ENCODE measurements around the gene SLC7A10.

DNA sequence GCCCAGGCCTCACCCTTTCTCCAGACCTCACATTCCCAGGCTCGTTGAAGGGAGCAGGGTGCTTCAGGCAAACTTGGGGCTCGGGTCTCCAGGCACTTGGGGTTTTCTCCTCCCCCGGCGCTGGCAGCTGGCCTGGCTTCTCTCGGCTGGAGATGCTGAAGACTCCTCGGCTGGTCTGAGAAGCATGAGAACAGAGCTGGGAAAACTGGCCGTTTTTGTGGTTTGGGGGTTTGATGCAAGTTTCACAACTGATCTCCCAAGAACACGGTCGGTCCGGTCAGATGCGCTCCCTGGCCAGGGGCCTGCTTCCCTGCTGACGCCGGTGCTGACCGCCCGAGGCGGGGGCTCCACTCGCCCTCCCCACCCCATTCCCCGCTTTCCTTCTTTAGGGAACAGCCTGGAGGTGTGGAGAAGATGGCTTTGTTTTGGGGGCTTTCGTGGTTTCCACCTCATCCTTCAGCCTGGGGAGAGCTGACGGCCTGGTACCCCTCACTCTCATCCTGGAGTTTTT is 41.4 kb upstream of the SLC7A10 start:
- TF ChIP-seq, protein P1, sequence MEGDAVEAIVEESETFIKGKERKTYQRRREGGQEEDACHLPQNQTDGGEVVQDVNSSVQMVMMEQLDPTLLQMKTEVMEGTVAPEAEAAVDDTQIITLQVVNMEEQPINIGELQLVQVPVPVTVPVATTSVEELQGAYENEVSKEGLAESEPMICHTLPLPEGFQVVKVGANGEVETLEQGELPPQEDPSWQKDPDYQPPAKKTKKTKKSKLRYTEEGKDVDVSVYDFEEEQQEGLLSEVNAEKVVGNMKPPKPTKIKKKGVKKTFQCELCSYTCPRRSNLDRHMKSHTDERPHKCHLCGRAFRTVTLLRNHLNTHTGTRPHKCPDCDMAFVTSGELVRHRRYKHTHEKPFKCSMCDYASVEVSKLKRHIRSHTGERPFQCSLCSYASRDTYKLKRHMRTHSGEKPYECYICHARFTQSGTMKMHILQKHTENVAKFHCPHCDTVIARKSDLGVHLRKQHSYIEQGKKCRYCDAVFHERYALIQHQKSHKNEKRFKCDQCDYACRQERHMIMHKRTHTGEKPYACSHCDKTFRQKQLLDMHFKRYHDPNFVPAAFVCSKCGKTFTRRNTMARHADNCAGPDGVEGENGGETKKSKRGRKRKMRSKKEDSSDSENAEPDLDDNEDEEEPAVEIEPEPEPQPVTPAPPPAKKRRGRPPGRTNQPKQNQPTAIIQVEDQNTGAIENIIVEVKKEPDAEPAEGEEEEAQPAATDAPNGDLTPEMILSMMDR (optimal IDR thresholded peaks at IDR 0.05 in 1 of 3, IDR thresholded peaks at IDR 0.05 in 1 of 3, conservative IDR thresholded peaks at IDR 0.05 in 1 of 3; ENCODE audit: extremely low read depth in 1 of 3, insufficient read depth in 2 of 3, low read length in 3 of 3) = no peak
- TF ChIP-seq EZH2 (IDR thresholded peaks at IDR 0.05; ENCODE audit: low read length) = no peak

Measured in keratinocyte (primary cell).